ENCODE data around the gene CD74. TPM values are rescaled to one million over a fixed set of nuclear protein-coding genes. Genes with fewer than 3 reads are reported as not detected.

The CD74 gene
- total RNA-seq, 6 donors from 2014 or later = 957 to 4,783 (median 3,180) TPM

DNA sequence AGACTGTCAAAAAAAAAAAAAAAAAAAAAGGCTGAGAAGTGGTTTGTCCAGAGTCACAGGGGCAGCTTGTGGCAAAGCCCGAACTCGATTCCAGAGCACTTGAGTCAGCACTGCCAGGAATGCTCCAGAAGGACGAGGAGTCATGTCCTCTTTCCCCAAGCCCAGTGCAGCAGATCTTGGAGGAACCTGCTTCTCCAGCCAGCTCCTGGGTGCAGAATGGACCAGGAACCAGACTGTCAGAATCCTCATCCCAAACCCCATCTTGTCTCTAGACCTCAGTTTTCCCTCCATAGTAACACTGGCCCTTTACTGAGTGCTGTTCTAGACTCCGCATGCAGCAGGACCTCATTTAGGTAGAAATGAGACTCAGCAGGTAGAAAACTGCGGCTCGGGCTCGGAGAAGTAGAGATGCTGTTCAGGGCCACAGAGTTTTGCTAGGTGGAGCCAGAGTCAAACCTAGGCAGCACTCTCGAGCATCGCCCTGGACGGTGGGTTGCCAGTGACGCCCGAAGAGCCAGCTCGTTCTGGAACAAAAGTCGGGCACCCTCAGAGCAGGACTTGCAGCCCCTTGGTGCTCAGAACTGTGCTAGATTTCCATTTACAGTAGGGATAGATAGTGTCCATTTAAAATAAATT lies 15.4 kb downstream of the CD74 start:
- no peaks in the 10 kb centered on the region for H3K27me3 ChIP-seq
- ATAC-seq (ENCODE audit: low FRiP score in 2 of 2) (no peak), DNase-seq (no peak)
- H3K9me3 ChIP-seq = no peaks in the 10 kb centered on the region
- no peaks in the 10 kb centered on the region for H3K4me1 ChIP-seq
- 88% methylated on average over 14 of the region's 14 CpGs for WGBS, 2 donors
- H3K27ac ChIP-seq = no peak overlapping the region
- no peak overlapping the region for H3K4me3 ChIP-seq
- TF ChIP-seq POLR2A (IDR thresholded peaks at IDR 0.05) = no peak
- no peak for TF ChIP-seq POLR2AphosphoS5 (IDR thresholded peaks at IDR 0.05)
- TF ChIP-seq, protein P1, sequence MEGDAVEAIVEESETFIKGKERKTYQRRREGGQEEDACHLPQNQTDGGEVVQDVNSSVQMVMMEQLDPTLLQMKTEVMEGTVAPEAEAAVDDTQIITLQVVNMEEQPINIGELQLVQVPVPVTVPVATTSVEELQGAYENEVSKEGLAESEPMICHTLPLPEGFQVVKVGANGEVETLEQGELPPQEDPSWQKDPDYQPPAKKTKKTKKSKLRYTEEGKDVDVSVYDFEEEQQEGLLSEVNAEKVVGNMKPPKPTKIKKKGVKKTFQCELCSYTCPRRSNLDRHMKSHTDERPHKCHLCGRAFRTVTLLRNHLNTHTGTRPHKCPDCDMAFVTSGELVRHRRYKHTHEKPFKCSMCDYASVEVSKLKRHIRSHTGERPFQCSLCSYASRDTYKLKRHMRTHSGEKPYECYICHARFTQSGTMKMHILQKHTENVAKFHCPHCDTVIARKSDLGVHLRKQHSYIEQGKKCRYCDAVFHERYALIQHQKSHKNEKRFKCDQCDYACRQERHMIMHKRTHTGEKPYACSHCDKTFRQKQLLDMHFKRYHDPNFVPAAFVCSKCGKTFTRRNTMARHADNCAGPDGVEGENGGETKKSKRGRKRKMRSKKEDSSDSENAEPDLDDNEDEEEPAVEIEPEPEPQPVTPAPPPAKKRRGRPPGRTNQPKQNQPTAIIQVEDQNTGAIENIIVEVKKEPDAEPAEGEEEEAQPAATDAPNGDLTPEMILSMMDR (IDR thresholded peaks at IDR 0.05) = no peak
- TF ChIP-seq EP300 (IDR thresholded peaks at IDR 0.05) = no peak
- H3K36me3 ChIP-seq = peaks cover 26 to 98% (median 88%) of the 10 kb centered on the region in 4 donors

DNA sequence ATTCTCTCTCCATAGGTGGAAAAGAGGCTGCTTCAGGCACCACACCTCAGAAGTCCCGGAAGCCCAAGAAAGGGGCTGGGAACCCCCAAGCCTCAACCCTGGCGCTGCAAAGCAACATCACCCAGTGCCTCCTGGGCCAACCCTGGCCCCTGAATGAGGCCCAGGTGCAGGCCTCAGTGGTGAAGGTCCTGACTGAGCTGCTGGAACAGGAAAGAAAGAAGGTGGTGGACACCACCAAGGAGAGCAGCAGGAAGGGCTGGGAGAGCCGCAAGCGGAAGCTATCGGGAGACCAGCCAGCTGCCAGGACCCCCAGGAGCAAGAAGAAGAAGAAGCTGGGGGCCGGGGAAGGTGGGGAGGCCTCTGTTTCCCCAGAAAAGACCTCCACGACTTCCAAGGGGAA lies 16.4 kb downstream of the CD74 start:
- no peaks in the 10 kb centered on the region for H3K27me3 ChIP-seq
- H3K36me3 ChIP-seq = peaks cover 30 to 98% (median 88%) of the 10 kb centered on the region in 4 donors
- WGBS, 2 donors = 89 to 92% methylated on average over 7 of the region's 7 CpGs
- H3K4me3 ChIP-seq = no peak overlapping the region
- H3K4me1 ChIP-seq = no peaks in the 10 kb centered on the region
- no peaks in the 10 kb centered on the region for H3K9me3 ChIP-seq
- DNase-seq (no peak), ATAC-seq (ENCODE audit: low FRiP score in 2 of 2) (no peak)
- H3K27ac ChIP-seq = no peak overlapping the region
- TF ChIP-seq POLR2AphosphoS5 (IDR thresholded peaks at IDR 0.05) (no peak), EP300 (IDR thresholded peaks at IDR 0.05) (no peak), POLR2A (IDR thresholded peaks at IDR 0.05) (no peak)
- TF ChIP-seq, protein P1 (IDR thresholded peaks at IDR 0.05) = no peak

DNA sequence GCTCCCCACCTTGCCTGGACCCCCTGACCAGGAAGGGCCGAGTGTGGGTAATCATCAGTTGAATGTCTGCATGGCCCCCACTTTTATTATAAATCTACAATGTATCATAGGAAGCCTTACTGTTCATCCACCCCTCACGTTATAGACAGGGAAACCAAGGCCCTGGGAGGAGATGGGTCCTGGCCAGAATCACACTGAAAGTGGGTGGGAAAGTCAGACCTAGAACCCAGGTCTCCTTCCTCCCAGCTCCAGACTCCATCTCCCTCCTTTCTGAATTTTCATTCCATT lies 17.1 kb downstream of the CD74 start:
- ATAC-seq (ENCODE audit: low FRiP score in 2 of 2) (no peak), DNase-seq (no peak)
- Histone ChIP-seq H3K27me3 (no peaks in the 10 kb centered on the region), H3K4me3 (no peak overlapping the region), H3K4me1 (no peaks in the 10 kb centered on the region), H3K36me3 (peaks cover 25 to 98% (median 87%) of the 10 kb centered on the region in 4 donors), H3K27ac (no peak overlapping the region), H3K9me3 (no peaks in the 10 kb centered on the region)
- TF ChIP-seq, protein P1 (IDR thresholded peaks at IDR 0.05) = no peak
- TF ChIP-seq POLR2A (IDR thresholded peaks at IDR 0.05) (no peak), POLR2AphosphoS5 (IDR thresholded peaks at IDR 0.05) (no peak), EP300 (IDR thresholded peaks at IDR 0.05) (no peak)
- WGBS, 2 donors = 95 to 100% methylated on average over 2 of the region's 2 CpGs

DNA sequence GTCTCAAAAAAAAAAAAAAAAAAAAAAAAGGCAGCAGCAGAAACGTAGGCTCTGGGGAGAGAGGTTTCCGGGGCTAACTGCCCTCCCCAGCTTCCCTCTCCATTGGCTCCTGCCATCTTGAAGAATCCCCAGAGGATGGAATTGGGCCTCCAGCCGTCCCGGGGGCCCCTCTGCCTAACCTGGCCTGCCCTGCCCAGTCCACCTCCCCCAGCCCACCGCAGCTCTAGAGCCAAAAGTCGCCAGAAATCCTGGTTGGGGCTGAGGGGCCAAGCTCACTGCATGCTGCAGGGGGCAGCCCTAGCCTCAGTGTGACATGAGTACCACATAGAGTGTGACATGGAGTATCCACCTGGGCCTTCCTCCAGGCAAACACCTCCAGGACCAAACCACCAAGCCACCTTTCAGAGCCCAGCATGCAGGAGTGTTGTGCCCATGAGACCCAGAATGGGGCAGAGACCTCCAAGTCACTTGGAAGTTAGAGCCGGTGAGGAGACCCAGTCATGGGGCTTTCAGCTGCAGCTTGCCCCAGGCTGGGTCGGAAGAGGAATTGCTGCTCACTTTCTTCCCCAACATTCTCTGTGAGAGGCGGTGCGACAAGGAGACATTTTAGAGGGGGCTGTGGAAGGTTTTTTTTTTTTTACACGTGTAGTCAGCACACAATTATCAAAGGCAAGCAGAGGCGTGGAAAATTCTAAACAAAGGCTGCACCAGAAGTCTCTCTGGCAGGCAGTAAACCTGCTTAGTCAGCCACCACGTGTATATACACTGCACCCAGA lies 17.6 kb downstream of the CD74 start:
- Histone ChIP-seq H3K4me3 (no peak overlapping the region), H3K4me1 (no peaks in the 10 kb centered on the region), H3K27ac (no peak overlapping the region), H3K36me3 (peaks cover 24 to 98% (median 87%) of the 10 kb centered on the region in 4 donors), H3K27me3 (no peaks in the 10 kb centered on the region), H3K9me3 (no peaks in the 10 kb centered on the region)
- ATAC-seq (ENCODE audit: low FRiP score in 2 of 2) (no peak), DNase-seq (no peak)
- TF ChIP-seq POLR2AphosphoS5 (IDR thresholded peaks at IDR 0.05) (no peak), POLR2A (IDR thresholded peaks at IDR 0.05) (no peak), EP300 (IDR thresholded peaks at IDR 0.05) (no peak)
- TF ChIP-seq, protein P1 (IDR thresholded peaks at IDR 0.05) = no peak
- WGBS, 2 donors = 80 to 87% methylated on average over 11 to 13 of the region's 13 CpGs
